Epithelial cell of prostate (primary cell): ENCODE measurements around the gene ABHD14A.
"Not testable (repeated sequence)": the region's sequence is repeated elsewhere in the genome, so short reads cannot be mapped to it uniquely, and the experiment has no call there.

Experiments used
- DNase-seq: peaks from one replicate; pipeline ENCODE4 v3.0.0-alpha.2; 2011; ENCODE audit warnings: low read depth, low spot score
- H3K27ac ChIP-seq: fragments of 450-650 bp; 2 replicates; pipeline ENCODE4 v1.5.1; 2017; ENCODE audit warnings: mild to moderate bottlenecking

The ABHD14A gene

DNA sequence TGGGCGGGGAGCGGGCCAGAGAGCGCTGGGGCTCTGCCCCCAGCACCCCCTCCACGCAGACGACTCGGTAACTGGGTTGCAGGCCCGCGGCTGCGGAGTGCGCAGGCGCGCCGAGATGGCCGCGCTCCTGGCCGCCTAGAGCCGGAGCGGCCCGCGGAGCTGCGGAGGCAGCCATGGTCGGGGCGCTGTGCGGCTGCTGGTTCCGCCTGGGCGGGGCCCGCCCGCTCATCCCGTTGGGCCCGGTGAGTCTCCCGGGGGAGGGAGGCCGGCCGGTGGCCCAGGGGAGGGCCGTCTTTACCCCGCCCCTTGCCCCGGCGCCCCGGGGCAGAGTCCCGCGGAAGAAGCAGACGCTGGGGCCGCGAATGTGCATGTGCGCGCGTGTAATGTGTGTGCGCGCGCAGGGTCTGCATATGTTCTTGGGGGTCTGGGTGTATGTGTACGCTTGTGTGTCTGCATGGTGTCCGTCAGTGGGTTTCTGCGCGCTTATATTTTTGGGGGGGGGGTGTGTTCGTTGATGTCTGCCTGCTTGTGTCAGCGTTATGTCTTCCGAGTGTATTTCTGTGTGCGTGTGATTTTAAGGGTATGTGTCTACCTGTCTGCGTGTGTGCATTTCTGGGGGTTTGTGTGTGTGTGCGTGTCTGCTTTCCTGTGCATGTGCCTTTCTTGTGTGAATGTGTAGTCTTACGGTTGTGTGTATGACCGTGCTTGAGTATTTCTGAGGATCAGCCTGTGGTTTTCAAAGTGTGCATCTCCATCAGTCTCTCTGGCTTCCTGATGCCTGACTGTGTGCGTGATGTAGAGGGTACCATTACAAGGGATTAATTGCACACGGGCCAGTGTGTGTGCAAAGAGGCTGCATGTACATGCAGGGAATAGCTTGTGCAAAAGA, at the start of gene ABHD14A:
Gene ABHD14A, plus strand, starts transcription at position 102 of the 889 bp plus-strand sequence. Its CDS starts 72 bp downstream, at position 174.
- DNase-seq = no peak
- peak within 1 kb of the TSS; percentile 64 for H3K27ac ChIP-seq

DNA sequence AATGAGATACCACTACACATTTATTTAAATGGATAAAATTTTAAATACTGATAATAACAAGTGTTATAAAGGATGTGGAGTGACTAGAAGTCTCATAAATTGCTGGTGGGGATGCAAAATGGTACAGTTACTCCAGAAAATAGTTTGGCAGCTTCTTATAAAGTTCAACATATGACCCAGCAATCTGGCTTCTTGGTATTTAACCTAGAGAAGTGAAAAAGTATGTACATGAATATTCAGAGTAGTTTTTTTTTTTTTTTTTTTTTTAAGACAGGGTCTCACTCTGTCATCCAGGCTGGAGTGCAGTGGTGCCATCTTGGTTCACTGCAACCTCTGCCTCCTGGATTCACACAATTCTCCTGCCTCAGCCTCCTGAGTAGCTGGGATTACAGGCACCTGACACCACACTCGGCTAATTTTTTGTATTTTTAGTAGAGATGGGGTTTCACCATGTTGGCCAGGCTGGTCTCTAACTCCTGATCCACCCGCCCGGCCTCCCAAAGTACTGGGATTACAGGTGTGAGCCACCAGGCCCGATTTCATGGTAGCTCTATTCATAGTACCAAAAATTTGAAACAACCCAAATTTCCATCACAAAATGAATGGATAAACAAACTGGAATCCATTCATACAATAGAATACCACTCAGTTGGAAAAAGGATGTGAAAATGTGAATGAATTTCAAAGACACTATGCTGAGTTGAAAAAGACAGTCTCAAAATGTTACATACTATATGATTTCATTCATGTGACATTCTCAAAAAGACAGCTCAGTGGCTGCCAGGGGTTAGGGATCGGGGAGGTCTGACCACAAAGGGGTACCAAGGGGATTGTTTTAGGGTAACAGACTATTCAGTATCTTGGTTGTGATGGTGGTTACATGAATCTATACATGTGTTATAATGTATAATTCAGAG, 47.5 kb upstream of the ABHD14A start:
- DNase-seq = no peak
- no peak overlapping the region for H3K27ac ChIP-seq

DNA sequence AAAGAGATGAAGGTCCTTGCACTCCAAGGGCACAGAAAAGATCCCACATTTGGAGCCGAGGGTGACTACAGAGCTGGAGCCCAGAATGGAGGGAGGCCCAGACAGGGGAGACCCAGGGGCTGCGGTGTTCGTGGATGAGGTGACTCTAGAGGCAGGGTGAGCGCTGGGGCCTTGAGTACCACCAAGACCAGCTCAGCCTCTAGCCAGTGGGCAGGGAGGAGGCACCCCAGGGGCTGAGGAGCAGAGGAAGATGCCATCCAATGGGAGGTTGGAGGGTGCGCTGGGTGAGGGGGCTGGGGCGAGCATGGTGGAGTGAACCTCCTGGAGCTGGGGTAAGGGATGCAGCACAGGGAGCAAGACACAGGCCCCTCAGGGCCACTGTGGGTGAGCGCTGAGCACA, 46.4 kb upstream of the ABHD14A start:
- no peak for DNase-seq
- H3K27ac ChIP-seq = no peak overlapping the region

DNA sequence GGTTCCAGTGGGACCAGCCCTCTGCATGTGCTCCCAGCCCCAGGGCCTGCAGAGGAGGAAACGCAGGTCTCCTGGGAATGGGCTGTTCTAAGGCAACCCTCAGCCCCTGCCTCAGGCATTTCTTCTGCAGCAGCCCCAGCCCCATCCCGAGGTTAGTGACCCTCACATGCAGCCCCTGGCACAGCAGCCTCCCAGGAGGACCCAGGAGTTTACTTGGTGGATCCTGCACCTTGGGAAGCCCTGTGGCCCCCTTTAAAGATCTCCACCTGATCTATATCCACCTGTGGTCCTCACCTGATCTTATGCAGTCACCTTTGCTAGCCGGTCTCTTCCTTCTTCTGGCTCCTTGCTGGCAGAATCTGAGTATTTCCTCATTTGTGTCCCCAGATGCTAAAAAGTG, 45.9 kb upstream of the ABHD14A start:
- DNase-seq, H3K27ac ChIP-seq: not testable (repeated sequence)

DNA sequence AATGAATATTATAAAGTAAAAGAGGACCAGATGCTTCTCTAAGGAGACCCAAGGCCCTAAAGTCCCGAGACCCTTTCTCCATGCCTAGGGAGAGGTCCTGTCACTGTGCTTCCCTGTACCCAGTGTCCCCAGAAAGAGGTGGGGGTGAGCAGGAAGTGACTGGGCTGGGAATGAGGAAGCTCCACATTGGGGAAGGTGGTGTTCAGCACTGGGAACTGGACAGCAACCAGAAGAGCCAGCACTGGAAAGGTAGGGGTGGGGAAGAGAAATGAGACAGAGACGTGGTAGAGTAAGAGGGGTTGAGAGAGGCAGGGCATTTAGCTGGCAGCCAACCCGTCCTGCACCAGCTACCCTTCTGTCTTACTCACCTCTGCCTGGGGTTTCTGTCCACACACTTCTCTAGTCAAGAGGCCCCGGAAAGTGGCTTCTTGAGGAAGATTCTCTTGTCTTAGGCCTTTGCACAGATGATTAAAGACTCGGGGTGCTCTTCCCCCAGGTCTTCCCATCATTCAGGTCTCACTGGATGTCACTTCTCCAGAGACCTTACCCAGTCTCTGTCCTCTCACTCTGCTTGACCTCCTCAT, 45.4 kb upstream of the ABHD14A start:
- DNase-seq = no peak

DNA sequence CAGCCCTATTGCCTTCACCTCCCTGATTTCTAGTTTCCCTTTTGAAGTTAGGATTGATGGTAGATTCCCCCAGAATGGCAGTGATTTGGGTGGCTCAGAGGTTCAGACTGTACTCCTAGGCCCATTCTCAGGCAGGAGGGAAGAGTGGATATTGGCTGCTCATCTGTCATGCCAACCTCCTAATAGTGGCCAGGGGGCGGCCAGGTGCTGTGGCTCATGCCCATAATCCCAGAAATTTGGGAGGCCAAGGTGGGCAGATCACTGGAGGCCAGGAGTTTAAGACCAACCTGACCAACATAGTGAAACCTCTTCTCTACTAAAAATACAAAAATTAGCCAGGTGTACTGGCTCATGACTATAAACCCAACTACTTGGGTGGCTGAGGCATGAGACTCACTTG, 44.4 kb upstream of the ABHD14A start:
- DNase-seq = no peak
- no peak overlapping the region for H3K27ac ChIP-seq

More for the DNA sequence above, 45.4 kb upstream of the ABHD14A start:
- no peak overlapping the region for H3K27ac ChIP-seq

DNA sequence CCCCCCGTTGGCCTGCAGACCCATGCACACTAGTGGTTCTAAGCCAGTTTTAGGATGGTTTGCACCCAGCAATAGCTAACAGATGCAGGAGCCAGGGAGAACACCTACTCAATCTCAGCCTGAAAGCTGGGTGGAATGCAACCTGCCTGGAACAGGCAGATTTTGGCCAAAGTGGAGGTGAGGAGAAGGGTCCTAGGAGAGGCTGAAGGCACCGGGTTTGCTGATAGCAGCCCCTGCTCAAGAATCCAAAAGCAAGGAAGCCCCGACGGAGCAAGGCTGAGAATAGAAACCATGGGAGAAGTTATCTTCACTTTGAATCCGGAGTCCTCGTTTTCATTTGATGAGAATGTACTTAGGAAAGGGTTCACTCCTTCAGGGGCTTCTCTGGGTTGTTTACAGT, 43.1 kb upstream of the ABHD14A start:
- no peak for DNase-seq
- H3K27ac ChIP-seq = no peak overlapping the region

DNA sequence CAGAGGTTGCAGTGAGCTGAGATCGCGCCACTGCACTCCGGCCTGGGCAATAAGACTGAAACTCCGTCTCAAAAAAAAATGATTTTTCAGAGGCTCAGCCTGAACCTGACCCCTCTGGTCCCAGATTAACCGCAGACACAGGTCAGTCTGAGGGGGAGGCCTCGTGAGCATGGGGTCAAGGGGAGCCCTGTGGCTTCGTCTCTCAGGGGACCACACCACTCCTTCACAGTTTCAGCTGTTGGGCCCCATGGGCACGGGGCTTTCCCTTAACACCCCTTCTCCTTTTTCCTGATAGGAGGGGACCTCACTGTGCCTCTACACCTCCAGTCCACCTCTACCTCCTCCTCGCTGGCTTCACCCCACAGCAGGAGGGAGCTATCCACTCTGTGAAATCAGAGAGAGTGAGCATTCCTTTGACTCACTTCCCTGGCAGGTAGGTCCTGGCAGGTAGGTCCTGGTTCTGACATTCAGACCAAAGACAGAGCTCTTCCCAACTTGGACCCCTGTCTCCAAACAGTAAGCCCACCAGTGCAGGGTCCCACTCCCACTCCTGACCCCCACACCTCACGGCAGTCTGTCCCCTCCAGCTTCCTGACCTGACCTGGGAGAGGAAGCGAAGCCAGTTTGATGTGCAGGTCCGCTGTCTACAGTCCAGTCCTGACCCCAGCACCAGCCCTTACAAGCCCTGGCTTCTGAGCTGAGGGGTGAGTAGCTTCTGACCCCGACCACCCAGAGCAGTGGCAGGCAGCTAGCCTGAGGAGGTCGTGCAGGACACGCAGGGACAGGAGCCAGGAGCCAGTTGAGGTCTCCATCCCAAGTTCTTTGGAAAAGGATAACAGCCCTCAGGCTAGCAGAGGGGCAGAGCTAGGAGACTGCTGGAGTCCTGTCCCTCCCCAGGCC, 42.1 kb upstream of the ABHD14A start:
- no peak overlapping the region for H3K27ac ChIP-seq
- no peak for DNase-seq

DNA sequence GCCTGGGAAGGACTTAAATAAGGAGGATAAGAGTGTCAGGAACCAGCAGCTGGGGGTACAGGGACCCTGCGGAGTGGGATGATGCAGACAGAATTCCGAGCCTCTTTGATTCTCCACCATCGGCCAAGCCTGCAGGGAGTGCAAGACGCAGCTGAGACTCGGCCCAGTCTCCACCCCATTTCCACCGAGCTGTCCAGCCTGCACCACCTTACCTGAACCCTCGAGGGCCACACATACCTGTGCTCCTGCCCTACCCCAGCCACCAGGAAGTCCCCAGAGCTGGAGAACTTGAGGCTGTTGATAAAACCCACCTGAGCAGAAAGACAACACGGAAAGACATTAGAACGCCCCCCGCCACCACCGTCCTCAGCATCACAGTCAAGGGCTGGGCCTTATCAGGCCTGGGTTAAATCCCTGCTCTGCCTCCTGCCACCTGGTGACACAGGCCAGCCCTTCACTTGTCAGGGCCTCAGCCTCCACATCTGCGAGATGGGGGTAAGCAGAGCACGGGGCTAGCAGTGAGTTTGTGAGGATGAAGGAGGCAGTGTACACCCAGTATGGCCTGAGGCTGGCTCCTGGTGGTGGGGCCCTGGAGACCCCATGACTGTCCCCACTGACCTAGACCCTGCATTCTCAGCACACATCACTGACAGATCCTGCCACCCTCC, 41.3 kb upstream of the ABHD14A start:
- DNase-seq = no peak
- no peak overlapping the region for H3K27ac ChIP-seq

DNA sequence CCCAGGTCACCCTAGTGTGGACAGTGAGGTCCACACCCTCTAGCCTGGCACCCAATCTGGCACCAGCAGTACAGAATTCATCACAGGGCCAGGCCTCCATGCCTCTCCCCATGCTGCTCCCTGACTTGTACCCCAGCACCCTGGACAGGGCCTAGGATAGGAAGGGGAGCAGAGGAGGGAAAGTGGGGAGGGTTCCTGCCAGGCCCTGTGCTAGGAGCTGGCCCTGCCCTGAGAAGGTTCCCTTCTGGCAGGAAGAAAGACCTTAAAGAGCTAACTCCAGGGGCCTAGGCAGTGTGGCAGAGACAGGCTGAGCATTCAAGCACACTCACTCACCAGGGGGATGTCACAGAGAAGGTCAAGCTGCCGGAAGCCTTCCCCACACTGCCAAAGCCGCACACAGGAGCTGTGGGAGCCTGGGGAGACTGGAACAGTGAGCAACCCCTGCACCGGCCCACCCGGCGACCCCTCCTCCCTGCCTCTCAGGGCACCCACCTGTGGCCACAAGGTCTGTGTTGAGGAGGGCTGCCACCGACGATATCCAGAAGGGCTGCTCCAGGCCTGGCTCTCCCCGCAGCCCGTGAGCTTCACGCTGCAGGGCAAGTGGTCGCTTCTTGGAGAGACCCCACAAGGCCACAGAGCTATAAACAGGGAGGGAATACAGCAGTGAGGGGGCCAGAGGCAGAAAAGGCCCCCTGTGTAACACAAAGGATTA, 40.6 kb upstream of the ABHD14A start:
- H3K27ac ChIP-seq = no peak overlapping the region
- DNase-seq = no peak

DNA sequence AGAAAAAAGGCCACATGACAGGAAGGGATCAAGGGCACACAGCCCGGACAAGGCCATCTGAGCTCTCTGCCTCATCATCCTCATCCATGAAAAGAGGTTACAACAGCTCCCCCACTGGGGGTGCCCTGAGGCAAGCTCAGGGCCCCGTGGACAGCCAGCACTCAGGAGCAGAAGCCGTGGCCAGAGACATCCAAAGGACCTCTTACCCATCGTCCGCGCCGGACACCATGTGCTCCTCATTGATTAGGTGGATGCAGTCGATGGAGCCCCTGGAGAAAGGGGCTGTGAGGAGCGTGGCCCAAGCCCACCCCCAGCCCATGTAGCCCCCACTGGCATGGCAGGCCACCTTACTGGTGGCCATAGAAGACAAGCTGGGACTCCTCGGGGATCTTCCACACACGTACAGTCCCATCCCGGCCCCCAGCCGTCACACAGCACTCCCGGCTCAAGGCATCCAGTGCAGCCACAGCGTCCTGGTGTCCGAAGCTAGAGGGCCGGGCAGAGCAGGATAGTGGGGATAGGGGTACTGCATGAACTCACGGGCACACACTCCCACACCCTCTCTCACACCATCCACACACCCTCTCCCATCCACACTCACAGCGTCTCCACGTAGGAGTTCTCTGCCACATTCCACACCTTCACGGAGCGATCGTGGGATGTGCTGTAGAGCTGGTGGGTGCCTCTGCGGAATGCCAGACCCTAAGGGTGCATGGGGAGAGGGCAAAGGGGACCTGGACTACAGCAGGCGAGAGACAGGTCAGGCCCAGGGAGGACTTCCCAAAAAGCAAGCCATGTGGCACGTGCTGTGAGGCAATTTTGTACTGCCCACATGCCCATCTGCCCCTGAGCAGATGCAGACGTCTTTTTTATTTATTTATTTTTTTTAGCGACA, 39.6 kb upstream of the ABHD14A start:
- no peak overlapping the region for H3K27ac ChIP-seq
- no peak for DNase-seq

DNA sequence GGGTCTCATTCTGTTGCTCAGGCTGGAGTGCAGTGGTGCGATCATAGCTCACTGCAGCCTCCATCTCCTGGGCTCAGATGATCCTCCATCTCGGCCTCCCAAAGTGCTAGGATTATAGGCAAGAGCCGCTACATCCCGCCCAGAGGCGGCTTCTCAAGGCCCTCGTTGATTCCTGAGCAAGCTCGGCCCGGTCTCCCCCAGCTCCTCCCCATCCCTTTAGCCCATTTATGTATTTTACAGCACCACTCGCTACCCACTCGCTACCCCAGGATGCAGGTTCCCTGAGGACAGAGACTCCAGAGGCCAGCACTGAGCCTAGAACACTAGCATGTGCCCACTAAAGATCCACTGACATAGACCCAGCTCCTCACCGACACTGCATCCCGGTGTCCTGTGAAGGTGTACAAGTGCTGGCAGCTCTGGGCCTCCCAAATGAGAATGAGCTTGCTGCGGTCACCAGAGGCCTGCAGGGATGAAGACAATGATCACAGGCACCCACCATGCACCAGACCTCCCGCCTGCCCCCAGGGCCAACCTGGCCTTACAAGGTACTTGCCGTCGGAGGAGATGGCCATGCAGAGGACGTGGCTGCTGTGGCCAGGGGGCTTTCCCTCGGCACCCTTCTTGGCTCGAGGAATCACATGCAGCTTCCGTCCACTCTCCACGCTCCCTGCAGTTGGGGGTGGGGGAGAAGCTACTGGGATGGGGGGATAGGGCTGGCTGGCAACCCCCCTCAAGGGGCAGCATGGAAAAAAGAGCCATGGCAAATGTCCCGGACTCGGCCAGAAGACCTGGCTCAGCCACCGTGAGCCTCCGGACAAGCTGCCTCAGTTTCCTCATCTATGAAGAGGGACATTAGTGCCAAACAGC, 38.7 kb upstream of the ABHD14A start:
- H3K27ac ChIP-seq = no peak overlapping the region
- no peak for DNase-seq

DNA sequence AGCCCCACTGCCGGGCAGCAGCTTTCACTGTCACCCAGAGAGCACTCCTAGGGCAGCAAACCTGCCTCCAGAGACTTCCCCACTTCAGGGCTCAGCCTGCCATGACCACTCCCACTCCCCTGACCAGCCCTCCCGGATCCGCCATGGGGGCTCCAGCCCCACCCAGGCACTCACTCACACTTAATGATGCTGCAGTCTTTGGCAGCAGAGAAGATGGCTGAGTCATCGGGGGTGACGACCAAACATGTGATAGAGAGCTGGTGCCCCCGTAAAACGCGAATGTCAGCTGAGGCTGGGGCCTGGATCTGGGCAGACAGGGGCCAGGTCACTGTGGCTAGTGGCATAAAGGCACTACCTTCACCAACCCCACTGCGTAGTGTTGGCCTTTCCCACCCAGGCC, 37.9 kb upstream of the ABHD14A start:
- DNase-seq = no peak
- no peak overlapping the region for H3K27ac ChIP-seq

DNA sequence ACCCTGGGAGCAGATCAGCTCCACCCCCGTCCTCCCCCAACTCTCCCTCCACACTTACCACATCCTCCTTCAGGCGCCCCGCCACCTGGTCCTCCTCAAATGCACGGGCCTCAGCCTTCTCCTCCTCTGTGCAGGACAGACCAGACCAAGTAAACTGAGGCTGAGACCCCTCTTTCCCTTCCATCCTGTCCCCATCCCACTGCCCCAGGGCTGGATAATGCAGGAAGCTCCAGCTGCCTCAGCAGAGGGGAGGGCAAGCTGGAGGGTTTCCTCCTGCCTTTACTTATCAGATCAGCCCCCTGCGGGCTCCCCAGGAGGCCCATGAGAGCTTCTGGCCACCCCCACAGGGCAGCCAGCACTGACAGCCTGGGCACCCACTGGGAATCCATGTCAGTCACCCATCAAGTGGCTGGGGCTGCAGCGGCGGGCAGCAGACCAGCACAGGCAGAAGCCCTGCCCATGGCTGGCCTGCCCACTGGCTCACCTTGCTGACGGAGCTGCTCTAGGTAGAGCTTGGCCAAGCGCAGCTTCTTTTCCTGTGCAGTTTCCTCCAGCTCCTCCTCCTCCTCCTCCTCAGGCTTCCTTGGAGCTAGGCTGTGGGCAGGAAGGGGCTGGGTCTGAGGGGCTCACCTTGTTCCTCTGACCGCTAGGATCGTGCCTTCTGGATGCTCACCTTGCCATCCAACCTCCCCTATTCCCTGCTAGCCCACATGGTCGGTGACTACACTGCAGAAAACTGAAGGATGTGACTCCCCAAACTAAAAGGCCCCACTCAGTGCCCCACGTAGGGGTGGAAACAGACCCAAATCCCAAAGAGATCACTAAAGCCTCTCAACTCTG, 37.0 kb upstream of the ABHD14A start:
- no peak overlapping the region for H3K27ac ChIP-seq
- DNase-seq = no peak

DNA sequence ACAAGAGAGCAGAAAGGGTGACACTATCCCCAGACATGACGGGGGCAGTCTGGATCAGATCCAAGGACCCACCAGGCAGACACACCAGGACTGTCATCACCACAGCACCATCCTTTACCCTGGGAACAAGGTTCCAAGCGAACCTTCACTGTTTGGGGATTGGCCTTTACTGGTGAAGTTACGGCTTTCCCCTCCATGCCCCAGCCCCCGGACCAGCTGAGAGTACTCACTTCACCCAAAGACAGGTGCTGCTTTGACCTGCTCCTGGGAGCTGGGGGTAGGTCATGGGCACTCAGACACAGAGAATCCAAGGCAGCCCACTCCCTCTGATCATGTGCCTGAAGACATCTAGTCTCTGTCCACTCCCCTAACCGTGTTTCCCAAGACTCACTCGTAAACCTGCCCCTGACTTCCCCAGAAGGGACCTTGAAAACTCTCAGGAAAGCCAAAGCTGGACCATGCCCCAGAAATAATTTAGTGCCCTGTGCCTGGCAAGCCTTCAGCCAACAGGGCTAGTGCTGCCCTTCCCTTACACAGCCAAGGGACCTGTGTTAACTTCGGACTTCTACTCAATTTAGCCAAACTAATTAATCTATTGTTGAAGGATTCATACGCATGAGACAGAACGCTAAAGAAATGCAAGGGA, 36.0 kb upstream of the ABHD14A start:
- H3K27ac ChIP-seq = no peak overlapping the region
- no peak for DNase-seq
